Natural killer cell (primary cell): ENCODE results near the gene CFAP54. TPM values are rescaled to one million over a fixed set of nuclear protein-coding genes. Genes with fewer than 3 reads are reported as not detected.

Experiments used
- ATAC-seq, 3 donors: fragments of 150-1000 bp in 2 of 3; fragments of 200-7000 bp in 1 of 3; cut with Tn5 transposase; 1 replicate in 1 of 3; 2 replicates in 2 of 3; pipeline ENCODE4 v1.10.0; 2021; ENCODE audit warnings: mild to moderate bottlenecking in 2 of 3, moderate library complexity in 2 of 3
- DNase-seq, 2 donors: peaks; one replicate each; pipeline versions ENCODE4 v3.0.0 to v3.0.0-alpha.2; 2013 to 2021; ENCODE audit warnings: mixed read lengths in 1 of 2
- H3K27ac ChIP-seq: one replicate; pipeline ENCODE4 v1.5.1; 2013; ENCODE audit warnings: mild to moderate bottlenecking, low read length
- H3K27me3 ChIP-seq: one replicate; pipeline ENCODE4 v1.6.1; 2013; ENCODE audit warnings: low read length; ENCODE audit not compliant: control insufficient read depth, insufficient read depth
- H3K36me3 ChIP-seq: one replicate; pipeline ENCODE4 v1.6.1; 2013; ENCODE audit warnings: low read length; ENCODE audit not compliant: control insufficient read depth, insufficient read depth
- H3K4me1 ChIP-seq: one replicate; pipeline ENCODE4 v1.6.1; 2013; ENCODE audit warnings: low read length; ENCODE audit not compliant: control insufficient read depth, insufficient read depth
- H3K4me3 ChIP-seq: one replicate; pipeline ENCODE4 v1.5.1; 2013; ENCODE audit warnings: low read length
- H3K9me3 ChIP-seq: one replicate; pipeline ENCODE4 v1.6.1; 2013; ENCODE audit warnings: low read length; ENCODE audit not compliant: control insufficient read depth, insufficient read depth
- H3K27ac Mint-ChIP-seq, 2 donors: one replicate each; pipeline ENCODE4 v1.8.0; 2022; ENCODE audit warnings: mild to moderate bottlenecking in 2 of 2, mixed read lengths in 2 of 2, moderate library complexity in 1 of 2
- H3K27me3 Mint-ChIP-seq, 2 donors: one replicate each; pipeline ENCODE4 v1.8.0; 2022; ENCODE audit warnings: low read depth in 2 of 2, mixed read lengths in 2 of 2
- H3K36me3 Mint-ChIP-seq: one replicate; pipeline ENCODE4 v1.8.0; 2022; ENCODE audit warnings: mixed read lengths
- H3K4me1 Mint-ChIP-seq, 2 donors: one replicate each; pipeline ENCODE4 v1.8.0; 2022; ENCODE audit warnings: mixed read lengths in 2 of 2
- H3K4me3 Mint-ChIP-seq: one replicate; pipeline ENCODE4 v1.8.0; 2022; ENCODE audit warnings: mild to moderate bottlenecking, moderate library complexity, mixed read lengths
- H3K9me3 Mint-ChIP-seq, 2 donors: one replicate each; pipeline ENCODE4 v1.8.0; 2022; ENCODE audit warnings: mixed read lengths in 2 of 2
- CTCF ChIP-seq: fragments of 200-600 bp; IDR thresholded peaks from one replicate; pipeline ENCODE4 v1.8.0; 2022; ENCODE audit warnings: antibody characterized with exemption
- WGBS: methylation state at CpG from one replicate; pipeline ENCODE4 v1.1.7; 2013; ENCODE audit warnings: missing lambda C conversion rate; ENCODE audit not compliant: insufficient coverage; 5-methylcytosine and 5-hydroxymethylcytosine counted together
- intact Hi-C: fragments of 100-400 bp; cut with micrococcal nuclease; formaldehyde crosslinking; loops from one replicate; pipeline ENCODE4 v1.14.2; 2022
- total RNA-seq, 4 donors: library from RNA; stranded (reverse); fragments of 120-200 nt in 1 of 4; gene quantifications; one replicate each; pipeline versions ENCODE4 v1.2.3 to v1.2.4, GENCODE V29; 2013 to 2022

The CFAP54 gene
- total RNA-seq, 3 donors from 2014 or later (not counting 1 experiment from before 2014, with no cell fraction given): 0.56 to 1.5 (median 1.2) TPM

DNA sequence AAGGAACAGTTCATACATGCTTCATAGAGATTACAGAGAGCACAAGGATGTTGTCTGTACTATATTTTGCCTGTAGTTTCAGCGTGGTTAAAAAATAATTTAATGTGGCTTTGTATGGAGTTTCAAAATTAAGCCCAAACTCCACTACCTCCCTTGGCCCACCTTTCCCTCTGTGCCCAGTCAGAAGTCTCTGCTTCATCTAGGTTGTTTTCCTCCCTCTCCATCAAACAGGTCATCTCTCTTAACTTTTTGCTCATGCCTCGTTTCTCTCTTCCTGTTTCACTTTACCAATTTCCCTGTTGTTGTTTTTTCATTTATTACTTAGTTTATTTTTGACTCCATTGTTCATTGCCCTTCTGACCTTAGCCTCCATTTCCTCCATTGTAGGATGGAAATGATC lies 322.8 kb downstream of the CFAP54 start:
- no peak for ATAC-seq

GRCh38 chr12:96814200-96814599 lies 324.8 kb downstream of the CFAP54 start:
- no peaks in the 10 kb centered on the region for H3K27me3 ChIP-seq
- intact Hi-C loops: no loop called here

More for the DNA sequence above, 322.8 kb downstream of the CFAP54 start:
- peaks cover 0 to 9% of the 10 kb centered on the region in 2 donors for H3K9me3 Mint-ChIP-seq
- no peak overlapping the region for H3K4me3 ChIP-seq
- no peak for DNase-seq
- H3K4me1 Mint-ChIP-seq: no peaks in the 10 kb centered on the region
- H3K36me3 Mint-ChIP-seq: no peaks in the 10 kb centered on the region
- no peaks in the 10 kb centered on the region for H3K9me3 ChIP-seq
- no peaks in the 10 kb centered on the region for H3K36me3 ChIP-seq
- H3K27ac ChIP-seq: no peak overlapping the region
- WGBS: no CpG with 5 or more reads among the region's 2 CpGs
- peaks cover 2 to 10% of the 10 kb centered on the region in 2 donors for H3K27me3 Mint-ChIP-seq
- H3K27ac Mint-ChIP-seq: no peak overlapping the region
- H3K4me1 ChIP-seq: no peaks in the 10 kb centered on the region
- TF ChIP-seq CTCF: no peak
- H3K4me3 Mint-ChIP-seq: no peak overlapping the region
- intact Hi-C loops: no loop called here
- no peaks in the 10 kb centered on the region for H3K27me3 ChIP-seq

GRCh38 chr12:96821592-96821991 lies 332.2 kb downstream of the CFAP54 start:
- H3K4me3 Mint-ChIP-seq: no peak overlapping the region
- peaks cover 0 to 8% of the 10 kb centered on the region in 2 donors for H3K27me3 Mint-ChIP-seq
- WGBS: 60% methylated on average over 1 of the region's 3 CpGs
- H3K36me3 Mint-ChIP-seq: no peaks in the 10 kb centered on the region
- H3K4me1 Mint-ChIP-seq: no peaks in the 10 kb centered on the region
- DNase-seq: no peak
- ATAC-seq: no peak
- H3K4me1 ChIP-seq: no peaks in the 10 kb centered on the region
- H3K27ac Mint-ChIP-seq: no peak overlapping the region
- peaks cover 2 to 3% of the 10 kb centered on the region in 2 donors for H3K9me3 Mint-ChIP-seq
- H3K27me3 ChIP-seq: no peaks in the 10 kb centered on the region
- TF ChIP-seq CTCF: no peak
- no peak overlapping the region for H3K4me3 ChIP-seq
- H3K9me3 ChIP-seq: no peaks in the 10 kb centered on the region
- no peak overlapping the region for H3K27ac ChIP-seq
- intact Hi-C loops: no loop called here
- H3K36me3 ChIP-seq: no peaks in the 10 kb centered on the region

More at GRCh38 chr12:96814200-96814599, 324.8 kb downstream of the CFAP54 start:
- ATAC-seq: no peak
- H3K9me3 ChIP-seq: no peaks in the 10 kb centered on the region
- Mint-ChIP-seq H3K4me3 (no peak overlapping the region), H3K9me3 (peaks cover 0 to 7% of the 10 kb centered on the region in 2 donors), H3K36me3 (no peaks in the 10 kb centered on the region), H3K4me1 (no peaks in the 10 kb centered on the region), H3K27me3 (peaks cover 0 to 10% of the 10 kb centered on the region in 2 donors), H3K27ac (no peak overlapping the region)
- H3K27ac ChIP-seq: no peak overlapping the region
- DNase-seq: no peak
- TF ChIP-seq CTCF: no peak
- H3K4me3 ChIP-seq: no peak overlapping the region
- no peaks in the 10 kb centered on the region for H3K36me3 ChIP-seq
- WGBS: 95% methylated on average over 1 of the region's 2 CpGs
- H3K4me1 ChIP-seq: no peaks in the 10 kb centered on the region

- intact Hi-C loops: no loop called here
These were observed 333.3 kb downstream of the CFAP54 start for GRCh38 chr12:96822641-96823040.

More at GRCh38 chr12:96822641-96823040, 333.3 kb downstream of the CFAP54 start:
- Mint-ChIP-seq H3K27ac (no peak overlapping the region), H3K4me1 (no peaks in the 10 kb centered on the region), H3K4me3 (no peak overlapping the region), H3K36me3 (no peaks in the 10 kb centered on the region), H3K9me3 (peaks cover 0 to 3% of the 10 kb centered on the region in 2 donors), H3K27me3 (peaks cover 0 to 8% of the 10 kb centered on the region in 2 donors)
- no peak overlapping the region for H3K4me3 ChIP-seq
- no peak for TF ChIP-seq CTCF
- H3K27me3 ChIP-seq: no peaks in the 10 kb centered on the region
- no peak overlapping the region for H3K27ac ChIP-seq
- H3K4me1 ChIP-seq: no peaks in the 10 kb centered on the region
- 90% methylated on average over 1 of the region's 1 CpG for WGBS
- no peaks in the 10 kb centered on the region for H3K36me3 ChIP-seq
- H3K9me3 ChIP-seq: no peaks in the 10 kb centered on the region
- no peak for DNase-seq
- no peak for ATAC-seq
